HEK293 (cell line): ENCODE data around the gene STK32C.
A peak's percentile ranks its signal among the peaks of the same experiment; 100 is the strongest.

Experiments used
- GLI2 ChIP-seq: fragments of 450-650 bp; formaldehyde crosslinking; IDR thresholded peaks from 2 replicates; pipeline ENCODE4; 2017; ENCODE audit warnings: missing biosample characterization, missing genetic modification characterization, low read depth, borderline replicate concordance
- IKZF3 ChIP-seq: fragments of 450-650 bp; IDR thresholded peaks from 2 replicates; pipeline ENCODE4 v1.5.0; 2018; ENCODE audit warnings: missing biosample characterization, mild to moderate bottlenecking, missing genetic modification characterization, moderate library complexity
- KLF10 ChIP-seq: fragments of 450-650 bp; IDR thresholded peaks from 2 replicates; pipeline ENCODE4 v1.5.1; 2018; ENCODE audit warnings: missing biosample characterization, mild to moderate bottlenecking, missing genetic modification characterization
- SP2 ChIP-seq: fragments of 450-650 bp; formaldehyde crosslinking; IDR thresholded peaks from 2 replicates; pipeline ENCODE4 v1.5.1; 2016; ENCODE audit warnings: missing biosample characterization, missing genetic modification characterization
- SP3 ChIP-seq: fragments of 450-650 bp; formaldehyde crosslinking; IDR thresholded peaks from 2 replicates; pipeline ENCODE4 v1.5.1; 2016; ENCODE audit warnings: missing biosample characterization, missing genetic modification characterization
- YY2 ChIP-seq: fragments of 450-650 bp; formaldehyde crosslinking; IDR thresholded peaks from 2 replicates; pipeline ENCODE4 v1.5.1; 2016; ENCODE audit warnings: missing biosample characterization, missing genetic modification characterization
- ZBTB26 ChIP-seq: fragments of 450-650 bp; formaldehyde crosslinking; optimal IDR thresholded peaks from 2 replicates; pipeline ENCODE3; 2016; ENCODE audit warnings: missing biosample characterization, mild to moderate bottlenecking, missing genetic modification characterization
- ZNF19 ChIP-seq: fragments of 450-650 bp; formaldehyde crosslinking; IDR thresholded peaks from 2 replicates; pipeline ENCODE4; 2016; ENCODE audit warnings: missing biosample characterization, missing genetic modification characterization, low read depth
- ZNF335 ChIP-seq: fragments of 450-650 bp; formaldehyde crosslinking; conservative IDR thresholded peaks from 2 replicates; pipeline ENCODE4 v1.5.1; 2016; ENCODE audit warnings: missing biosample characterization, missing genetic modification characterization
- ZNF362 ChIP-seq: fragments of 450-650 bp; formaldehyde crosslinking; IDR thresholded peaks from 2 replicates; pipeline ENCODE4 v1.5.1; 2016; ENCODE audit warnings: missing biosample characterization, missing genetic modification characterization
- ZNF558 ChIP-seq: fragments of 450-650 bp; formaldehyde crosslinking; IDR thresholded peaks from 2 replicates; pipeline ENCODE4 v1.5.1; 2016; ENCODE audit warnings: missing biosample characterization, missing genetic modification characterization
- ZNF561 ChIP-seq: fragments of 450-650 bp; IDR thresholded peaks from 2 replicates; pipeline ENCODE4 v1.5.1; 2018; ENCODE audit warnings: missing biosample characterization, missing genetic modification characterization, borderline replicate concordance
- ZNF621 ChIP-seq: fragments of 450-650 bp; formaldehyde crosslinking; IDR thresholded peaks from 2 replicates; pipeline ENCODE4 v1.5.1; 2017; ENCODE audit warnings: missing biosample characterization, missing genetic modification characterization
- ZSCAN30 ChIP-seq: fragments of 450-650 bp; IDR thresholded peaks from 2 replicates; pipeline ENCODE4 v1.5.1; 2018; ENCODE audit warnings: missing biosample characterization, mild to moderate bottlenecking, missing genetic modification characterization, moderate library complexity
- TF ChIP-seq, protein P1 (sequence below): fragments of 450-650 bp; formaldehyde crosslinking; conservative IDR thresholded peaks from 2 replicates; pipeline ENCODE4 v1.5.1; 2016; ENCODE audit warnings: low read depth, missing biosample characterization, missing genetic modification characterization
- TF ChIP-seq, protein P2 (sequence below): fragments of 450-650 bp; formaldehyde crosslinking; IDR thresholded peaks from 2 replicates; pipeline ENCODE4 v1.5.1; 2016; ENCODE audit warnings: missing biosample characterization, missing genetic modification characterization
- TF ChIP-seq, protein P3 (sequence below): fragments of 450-650 bp; formaldehyde crosslinking; IDR thresholded peaks from 2 replicates; pipeline ENCODE4 v1.5.1; 2017; ENCODE audit warnings: missing biosample characterization, missing genetic modification characterization
- TF ChIP-seq, protein P4 (sequence below): fragments of 450-650 bp; formaldehyde crosslinking; IDR thresholded peaks from 2 replicates; pipeline ENCODE4 v1.5.1; 2016; ENCODE audit warnings: missing biosample characterization, missing genetic modification characterization
- TF ChIP-seq, protein P5 (sequence below): fragments of 450-650 bp; formaldehyde crosslinking; IDR thresholded peaks from 2 replicates; pipeline ENCODE4 v1.5.1; 2017; ENCODE audit warnings: missing biosample characterization, missing genetic modification characterization
- TF ChIP-seq, protein P6 (sequence below): fragments of 450-650 bp; formaldehyde crosslinking; IDR thresholded peaks from 2 replicates; pipeline ENCODE4 v1.5.1; 2016; ENCODE audit warnings: missing biosample characterization, missing genetic modification characterization

The STK32C gene

DNA sequence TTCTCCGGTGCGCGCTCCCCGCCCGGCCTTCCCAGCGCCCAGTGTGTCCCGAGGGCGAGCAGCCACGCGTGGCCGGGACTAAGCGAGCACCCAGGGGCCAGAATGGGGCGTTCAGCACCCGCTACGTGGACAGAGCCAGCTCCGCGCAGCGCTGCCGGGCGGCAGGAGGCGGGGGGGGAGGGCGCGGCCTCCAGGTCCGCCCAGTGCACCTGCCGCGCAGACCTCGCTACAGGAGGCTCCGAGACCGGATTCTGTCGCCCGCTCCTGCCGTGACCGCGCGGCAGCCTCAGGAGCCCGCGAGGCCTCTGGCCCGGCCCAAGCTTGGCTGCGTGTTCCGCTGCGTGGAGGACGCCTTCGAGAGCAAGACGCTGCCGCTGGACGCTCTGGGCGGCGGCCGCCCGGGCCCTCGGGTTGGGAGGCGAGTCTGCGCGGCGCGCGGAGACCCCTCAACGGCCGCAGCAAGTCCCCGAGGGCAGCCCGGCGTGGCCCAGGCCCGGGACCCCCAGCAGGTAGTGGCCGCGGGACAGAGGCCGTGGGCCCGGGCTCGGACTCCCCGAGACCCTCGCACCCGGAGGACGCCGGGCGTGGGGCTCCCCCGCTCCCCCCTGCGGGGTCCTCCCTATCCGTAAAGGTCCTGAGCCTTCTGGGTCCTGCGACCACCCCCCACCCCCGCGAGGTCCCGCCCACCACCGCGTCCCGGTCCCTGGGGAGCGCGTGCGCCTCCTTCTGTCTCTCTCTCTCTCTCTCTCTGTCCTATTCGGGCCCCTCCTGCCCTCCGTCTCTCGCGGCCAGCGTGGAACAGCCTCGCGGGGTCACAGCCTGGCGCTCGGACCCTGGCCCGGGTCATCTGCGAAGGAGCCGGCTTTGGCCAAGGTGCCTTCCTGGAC lies 121.9 kb downstream of the STK32C start (continued):
- TF ChIP-seq, protein P1, sequence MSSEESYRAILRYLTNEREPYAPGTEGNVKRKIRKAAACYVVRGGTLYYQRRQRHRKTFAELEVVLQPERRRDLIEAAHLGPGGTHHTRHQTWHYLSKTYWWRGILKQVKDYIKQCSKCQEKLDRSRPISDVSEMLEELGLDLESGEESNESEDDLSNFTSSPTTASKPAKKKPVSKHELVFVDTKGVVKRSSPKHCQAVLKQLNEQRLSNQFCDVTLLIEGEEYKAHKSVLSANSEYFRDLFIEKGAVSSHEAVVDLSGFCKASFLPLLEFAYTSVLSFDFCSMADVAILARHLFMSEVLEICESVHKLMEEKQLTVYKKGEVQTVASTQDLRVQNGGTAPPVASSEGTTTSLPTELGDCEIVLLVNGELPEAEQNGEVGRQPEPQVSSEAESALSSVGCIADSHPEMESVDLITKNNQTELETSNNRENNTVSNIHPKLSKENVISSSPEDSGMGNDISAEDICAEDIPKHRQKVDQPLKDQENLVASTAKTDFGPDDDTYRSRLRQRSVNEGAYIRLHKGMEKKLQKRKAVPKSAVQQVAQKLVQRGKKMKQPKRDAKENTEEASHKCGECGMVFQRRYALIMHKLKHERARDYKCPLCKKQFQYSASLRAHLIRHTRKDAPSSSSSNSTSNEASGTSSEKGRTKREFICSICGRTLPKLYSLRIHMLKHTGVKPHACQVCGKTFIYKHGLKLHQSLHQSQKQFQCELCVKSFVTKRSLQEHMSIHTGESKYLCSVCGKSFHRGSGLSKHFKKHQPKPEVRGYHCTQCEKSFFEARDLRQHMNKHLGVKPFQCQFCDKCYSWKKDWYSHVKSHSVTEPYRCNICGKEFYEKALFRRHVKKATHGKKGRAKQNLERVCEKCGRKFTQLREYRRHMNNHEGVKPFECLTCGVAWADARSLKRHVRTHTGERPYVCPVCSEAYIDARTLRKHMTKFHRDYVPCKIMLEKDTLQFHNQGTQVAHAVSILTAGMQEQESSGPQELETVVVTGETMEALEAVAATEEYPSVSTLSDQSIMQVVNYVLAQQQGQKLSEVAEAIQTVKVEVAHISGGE (tag by site-specific recombination): no peak
- TF ChIP-seq IKZF3 (tag by site-specific recombination): no peak
- TF ChIP-seq GLI2 (tag by site-specific recombination): no peak
- TF ChIP-seq ZNF335 (tag by site-specific recombination): peak; percentile 86
- TF ChIP-seq, protein P2, sequence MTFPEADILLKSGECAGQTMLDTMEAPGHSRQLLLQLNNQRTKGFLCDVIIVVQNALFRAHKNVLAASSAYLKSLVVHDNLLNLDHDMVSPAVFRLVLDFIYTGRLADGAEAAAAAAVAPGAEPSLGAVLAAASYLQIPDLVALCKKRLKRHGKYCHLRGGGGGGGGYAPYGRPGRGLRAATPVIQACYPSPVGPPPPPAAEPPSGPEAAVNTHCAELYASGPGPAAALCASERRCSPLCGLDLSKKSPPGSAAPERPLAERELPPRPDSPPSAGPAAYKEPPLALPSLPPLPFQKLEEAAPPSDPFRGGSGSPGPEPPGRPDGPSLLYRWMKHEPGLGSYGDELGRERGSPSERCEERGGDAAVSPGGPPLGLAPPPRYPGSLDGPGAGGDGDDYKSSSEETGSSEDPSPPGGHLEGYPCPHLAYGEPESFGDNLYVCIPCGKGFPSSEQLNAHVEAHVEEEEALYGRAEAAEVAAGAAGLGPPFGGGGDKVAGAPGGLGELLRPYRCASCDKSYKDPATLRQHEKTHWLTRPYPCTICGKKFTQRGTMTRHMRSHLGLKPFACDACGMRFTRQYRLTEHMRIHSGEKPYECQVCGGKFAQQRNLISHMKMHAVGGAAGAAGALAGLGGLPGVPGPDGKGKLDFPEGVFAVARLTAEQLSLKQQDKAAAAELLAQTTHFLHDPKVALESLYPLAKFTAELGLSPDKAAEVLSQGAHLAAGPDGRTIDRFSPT: no peak
- TF ChIP-seq, protein P3, sequence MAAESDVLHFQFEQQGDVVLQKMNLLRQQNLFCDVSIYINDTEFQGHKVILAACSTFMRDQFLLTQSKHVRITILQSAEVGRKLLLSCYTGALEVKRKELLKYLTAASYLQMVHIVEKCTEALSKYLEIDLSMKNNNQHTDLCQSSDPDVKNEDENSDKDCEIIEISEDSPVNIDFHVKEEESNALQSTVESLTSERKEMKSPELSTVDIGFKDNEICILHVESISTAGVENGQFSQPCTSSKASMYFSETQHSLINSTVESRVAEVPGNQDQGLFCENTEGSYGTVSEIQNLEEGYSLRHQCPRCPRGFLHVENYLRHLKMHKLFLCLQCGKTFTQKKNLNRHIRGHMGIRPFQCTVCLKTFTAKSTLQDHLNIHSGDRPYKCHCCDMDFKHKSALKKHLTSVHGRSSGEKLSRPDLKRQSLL (tag by site-specific recombination): no peak
- no peak for TF ChIP-seq ZNF19 (tag by site-specific recombination)
- peak; percentile 45 for TF ChIP-seq SP2 (tag by site-specific recombination)
- peak; percentile 53 for TF ChIP-seq ZBTB26 (tag by site-specific recombination)
- no peak for TF ChIP-seq YY2 (tag by site-specific recombination)
- no peak for TF ChIP-seq ZNF362 (tag by site-specific recombination)
- TF ChIP-seq, protein P4, sequence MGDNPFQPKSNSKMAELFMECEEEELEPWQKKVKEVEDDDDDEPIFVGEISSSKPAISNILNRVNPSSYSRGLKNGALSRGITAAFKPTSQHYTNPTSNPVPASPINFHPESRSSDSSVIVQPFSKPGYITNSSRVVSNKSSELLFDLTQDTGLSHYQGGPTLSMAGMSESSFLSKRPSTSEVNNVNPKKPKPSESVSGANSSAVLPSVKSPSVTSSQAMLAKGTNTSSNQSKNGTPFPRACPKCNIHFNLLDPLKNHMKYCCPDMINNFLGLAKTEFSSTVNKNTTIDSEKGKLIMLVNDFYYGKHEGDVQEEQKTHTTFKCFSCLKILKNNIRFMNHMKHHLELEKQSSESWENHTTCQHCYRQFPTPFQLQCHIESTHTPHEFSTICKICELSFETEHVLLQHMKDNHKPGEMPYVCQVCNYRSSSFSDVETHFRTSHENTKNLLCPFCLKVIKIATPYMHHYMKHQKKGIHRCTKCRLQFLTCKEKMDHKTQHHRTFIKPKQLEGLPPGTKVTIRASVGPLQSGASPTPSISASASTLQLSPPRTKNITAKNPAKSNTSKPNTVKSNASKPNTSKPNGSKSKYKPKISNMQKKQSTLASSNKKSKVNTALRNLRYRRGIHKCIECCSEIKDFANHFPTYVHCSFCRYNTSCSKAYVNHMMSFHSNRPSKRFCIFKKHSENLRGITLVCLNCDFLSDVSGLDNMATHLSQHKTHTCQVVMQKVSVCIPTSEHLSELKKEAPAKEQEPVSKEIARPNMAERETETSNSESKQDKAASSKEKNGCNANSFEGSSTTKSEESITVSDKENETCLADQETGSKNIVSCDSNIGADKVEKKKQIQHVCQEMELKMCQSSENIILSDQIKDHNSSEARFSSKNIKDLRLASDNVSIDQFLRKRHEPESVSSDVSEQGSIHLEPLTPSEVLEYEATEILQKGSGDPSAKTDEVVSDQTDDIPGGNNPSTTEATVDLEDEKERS (tag by site-specific recombination): no peak
- TF ChIP-seq, protein P5, sequence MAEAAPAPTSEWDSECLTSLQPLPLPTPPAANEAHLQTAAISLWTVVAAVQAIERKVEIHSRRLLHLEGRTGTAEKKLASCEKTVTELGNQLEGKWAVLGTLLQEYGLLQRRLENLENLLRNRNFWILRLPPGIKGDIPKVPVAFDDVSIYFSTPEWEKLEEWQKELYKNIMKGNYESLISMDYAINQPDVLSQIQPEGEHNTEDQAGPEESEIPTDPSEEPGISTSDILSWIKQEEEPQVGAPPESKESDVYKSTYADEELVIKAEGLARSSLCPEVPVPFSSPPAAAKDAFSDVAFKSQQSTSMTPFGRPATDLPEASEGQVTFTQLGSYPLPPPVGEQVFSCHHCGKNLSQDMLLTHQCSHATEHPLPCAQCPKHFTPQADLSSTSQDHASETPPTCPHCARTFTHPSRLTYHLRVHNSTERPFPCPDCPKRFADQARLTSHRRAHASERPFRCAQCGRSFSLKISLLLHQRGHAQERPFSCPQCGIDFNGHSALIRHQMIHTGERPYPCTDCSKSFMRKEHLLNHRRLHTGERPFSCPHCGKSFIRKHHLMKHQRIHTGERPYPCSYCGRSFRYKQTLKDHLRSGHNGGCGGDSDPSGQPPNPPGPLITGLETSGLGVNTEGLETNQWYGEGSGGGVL (tag by site-specific recombination): no peak
- TF ChIP-seq ZNF561: no peak
- TF ChIP-seq ZNF558 (tag by site-specific recombination): no peak
- TF ChIP-seq SP3 (tag by site-specific recombination): peak; percentile 66
- TF ChIP-seq, protein P6, sequence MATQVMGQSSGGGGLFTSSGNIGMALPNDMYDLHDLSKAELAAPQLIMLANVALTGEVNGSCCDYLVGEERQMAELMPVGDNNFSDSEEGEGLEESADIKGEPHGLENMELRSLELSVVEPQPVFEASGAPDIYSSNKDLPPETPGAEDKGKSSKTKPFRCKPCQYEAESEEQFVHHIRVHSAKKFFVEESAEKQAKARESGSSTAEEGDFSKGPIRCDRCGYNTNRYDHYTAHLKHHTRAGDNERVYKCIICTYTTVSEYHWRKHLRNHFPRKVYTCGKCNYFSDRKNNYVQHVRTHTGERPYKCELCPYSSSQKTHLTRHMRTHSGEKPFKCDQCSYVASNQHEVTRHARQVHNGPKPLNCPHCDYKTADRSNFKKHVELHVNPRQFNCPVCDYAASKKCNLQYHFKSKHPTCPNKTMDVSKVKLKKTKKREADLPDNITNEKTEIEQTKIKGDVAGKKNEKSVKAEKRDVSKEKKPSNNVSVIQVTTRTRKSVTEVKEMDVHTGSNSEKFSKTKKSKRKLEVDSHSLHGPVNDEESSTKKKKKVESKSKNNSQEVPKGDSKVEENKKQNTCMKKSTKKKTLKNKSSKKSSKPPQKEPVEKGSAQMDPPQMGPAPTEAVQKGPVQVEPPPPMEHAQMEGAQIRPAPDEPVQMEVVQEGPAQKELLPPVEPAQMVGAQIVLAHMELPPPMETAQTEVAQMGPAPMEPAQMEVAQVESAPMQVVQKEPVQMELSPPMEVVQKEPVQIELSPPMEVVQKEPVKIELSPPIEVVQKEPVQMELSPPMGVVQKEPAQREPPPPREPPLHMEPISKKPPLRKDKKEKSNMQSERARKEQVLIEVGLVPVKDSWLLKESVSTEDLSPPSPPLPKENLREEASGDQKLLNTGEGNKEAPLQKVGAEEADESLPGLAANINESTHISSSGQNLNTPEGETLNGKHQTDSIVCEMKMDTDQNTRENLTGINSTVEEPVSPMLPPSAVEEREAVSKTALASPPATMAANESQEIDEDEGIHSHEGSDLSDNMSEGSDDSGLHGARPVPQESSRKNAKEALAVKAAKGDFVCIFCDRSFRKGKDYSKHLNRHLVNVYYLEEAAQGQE: peak; percentile 98
- no peak for TF ChIP-seq ZNF621 (tag by site-specific recombination)
- TF ChIP-seq KLF10 (tag by site-specific recombination): peak; percentile 32; the same call in 1 of the 2 replicates
- no peak for TF ChIP-seq ZSCAN30 (tag by site-specific recombination)
